ENCODE measurements around the gene RXRA. TPM values are rescaled to one million over a fixed set of nuclear protein-coding genes. Genes with fewer than 3 reads are reported as not detected.

RXRA gene
- total RNA-seq, 1 donor from 2014 or later: 78.1 TPM

GRCh38 chr9:134383148-134383547 lies 56.9 kb downstream of the RXRA start:
- no peak for ATAC-seq
- intact Hi-C loops (cut with DNase I): no loop called here
- no peak for DNase-seq (ENCODE audit: low spot score)

GRCh38 chr9:134384811-134385479 lies 58.7 kb downstream of the RXRA start:
- intact Hi-C loops (cut with DNase I): no loop called here
- ATAC-seq (peak; percentile 27), DNase-seq (ENCODE audit: low spot score) (no peak)

- no peak for DNase-seq (ENCODE audit: low spot score)
- intact Hi-C loops (cut with DNase I): no loop called here
- ATAC-seq: no peak
Measured at GRCh38 chr9:134385915-134386314, 59.7 kb downstream of the RXRA start.

- intact Hi-C loops (cut with DNase I): no loop called here
- ATAC-seq: peak; percentile 40
- DNase-seq (ENCODE audit: low spot score): no peak
Measured at GRCh38 chr9:134386951-134387831, 60.9 kb downstream of the RXRA start.

- intact Hi-C loops (cut with DNase I): no loop called here
- ATAC-seq (no peak), DNase-seq (ENCODE audit: low spot score) (no peak)
Measured at GRCh38 chr9:134388289-134388808, 62.1 kb downstream of the RXRA start.

- no peak for ATAC-seq
- intact Hi-C loops (cut with DNase I): no loop called here
- no peak for DNase-seq (ENCODE audit: low spot score)
Measured at GRCh38 chr9:134388976-134389375, 62.7 kb downstream of the RXRA start.

- ATAC-seq (peak; percentile 5), DNase-seq (ENCODE audit: low spot score) (no peak)
- intact Hi-C loops (cut with DNase I): no loop called here
Measured at GRCh38 chr9:134389642-134390041, 63.4 kb downstream of the RXRA start.

- intact Hi-C loops (cut with DNase I): no loop called here
- no peak for ATAC-seq
- DNase-seq (ENCODE audit: low spot score): no peak
Measured at GRCh38 chr9:134390537-134390936, 64.3 kb downstream of the RXRA start.

- DNase-seq (ENCODE audit: low spot score) (no peak), ATAC-seq (no peak)
- intact Hi-C loops (cut with DNase I): no loop called here
Measured at GRCh38 chr9:134390947-134391318, 64.7 kb downstream of the RXRA start.

- no peak for ATAC-seq
Measured at GRCh38 chr9:134391319-134392231, 65.3 kb downstream of the RXRA start.

GRCh38 chr9:134392900-134393299 lies 66.6 kb downstream of the RXRA start:
- ATAC-seq (no peak), DNase-seq (ENCODE audit: low spot score) (no peak)
- intact Hi-C loops (cut with DNase I): no loop called here

More at GRCh38 chr9:134391319-134392231, 65.3 kb downstream of the RXRA start:
- intact Hi-C loops (cut with DNase I): no loop called here
- DNase-seq (ENCODE audit: low spot score): no peak

- DNase-seq (ENCODE audit: low spot score): no peak
- intact Hi-C loops (cut with DNase I): no loop called here
- ATAC-seq: no peak
Measured at GRCh38 chr9:134393582-134394280, 67.5 kb downstream of the RXRA start.

GRCh38 chr9:134395002-134395517 lies 68.8 kb downstream of the RXRA start:
- DNase-seq (ENCODE audit: low spot score) (no peak), ATAC-seq (no peak)
- intact Hi-C loops (cut with DNase I): no loop called here

- ATAC-seq (no peak), DNase-seq (ENCODE audit: low spot score) (no peak)
- intact Hi-C loops (cut with DNase I): no loop called here
Measured at GRCh38 chr9:134395737-134396257, 69.5 kb downstream of the RXRA start.

GRCh38 chr9:134396258-134396742 lies 70.0 kb downstream of the RXRA start:
- intact Hi-C loops (cut with DNase I): no loop called here
- ATAC-seq (no peak), DNase-seq (ENCODE audit: low spot score) (no peak)

GRCh38 chr9:134396825-134397224 lies 70.6 kb downstream of the RXRA start:
- DNase-seq (ENCODE audit: low spot score) (no peak), ATAC-seq (no peak)
- intact Hi-C loops (cut with DNase I): no loop called here

- intact Hi-C loops (cut with DNase I): no loop called here
- ATAC-seq: no peak
Measured at GRCh38 chr9:134398756-134399155, 72.5 kb downstream of the RXRA start.

GRCh38 chr9:134399435-134400056 lies 73.3 kb downstream of the RXRA start:
- DNase-seq (ENCODE audit: low spot score): no peak
- intact Hi-C loops (cut with DNase I): no loop called here
- no peak for ATAC-seq

More at GRCh38 chr9:134398756-134399155, 72.5 kb downstream of the RXRA start:
- DNase-seq (ENCODE audit: low spot score): no peak
